Ovary (tissue), 3 donors: ENCODE measurements around the gene CEP164.

Source experiments
- EP300 ChIP-seq: sonication (generic); formaldehyde crosslinking; IDR thresholded peaks from one replicate; pipeline ENCODE4 v1.6.1; 2017; ENCODE audit warnings: antibody characterized with exemption
- POLR2A ChIP-seq: fragments of 450-650 bp; IDR thresholded peaks from one replicate; pipeline ENCODE4 v1.6.1; 2017; ENCODE audit warnings: antibody characterized with exemption, mild to moderate bottlenecking, moderate library complexity
- TF ChIP-seq, protein P1 (sequence below), 3 donors: fragments of 450-650 bp in 2 of 3; fragments of 200-600 bp in 1 of 3; IDR thresholded peaks; one replicate each; pipeline versions ENCODE4 v1.5.1 to v1.8.0; 2016 to 2022; ENCODE audit warnings: antibody characterized with exemption in 3 of 3, mild to moderate bottlenecking in 1 of 3
- donor health status: DM: no; HTN: no; CAD: no.

DNA sequence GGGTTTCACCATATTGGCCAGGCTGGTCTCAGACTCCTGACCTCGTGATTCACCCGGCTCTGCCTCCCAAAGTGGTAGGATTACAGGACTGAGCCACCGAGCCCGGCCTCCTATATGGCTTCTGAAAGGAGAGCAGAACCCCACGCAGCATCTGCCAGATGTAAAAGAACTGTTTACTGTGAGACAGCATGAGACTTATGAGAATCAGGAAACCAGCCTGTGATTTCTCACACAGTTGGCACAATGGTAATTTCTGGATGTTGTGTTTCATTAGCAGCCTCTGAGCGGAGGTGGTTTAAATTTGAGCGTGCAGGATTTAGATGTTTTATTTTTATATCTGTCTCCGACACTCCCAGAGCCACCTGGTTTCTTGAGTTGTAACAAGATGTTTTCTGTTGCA, 33.8 kb downstream of the CEP164 start:
- TF ChIP-seq POLR2A: no peak
- TF ChIP-seq, protein P1, sequence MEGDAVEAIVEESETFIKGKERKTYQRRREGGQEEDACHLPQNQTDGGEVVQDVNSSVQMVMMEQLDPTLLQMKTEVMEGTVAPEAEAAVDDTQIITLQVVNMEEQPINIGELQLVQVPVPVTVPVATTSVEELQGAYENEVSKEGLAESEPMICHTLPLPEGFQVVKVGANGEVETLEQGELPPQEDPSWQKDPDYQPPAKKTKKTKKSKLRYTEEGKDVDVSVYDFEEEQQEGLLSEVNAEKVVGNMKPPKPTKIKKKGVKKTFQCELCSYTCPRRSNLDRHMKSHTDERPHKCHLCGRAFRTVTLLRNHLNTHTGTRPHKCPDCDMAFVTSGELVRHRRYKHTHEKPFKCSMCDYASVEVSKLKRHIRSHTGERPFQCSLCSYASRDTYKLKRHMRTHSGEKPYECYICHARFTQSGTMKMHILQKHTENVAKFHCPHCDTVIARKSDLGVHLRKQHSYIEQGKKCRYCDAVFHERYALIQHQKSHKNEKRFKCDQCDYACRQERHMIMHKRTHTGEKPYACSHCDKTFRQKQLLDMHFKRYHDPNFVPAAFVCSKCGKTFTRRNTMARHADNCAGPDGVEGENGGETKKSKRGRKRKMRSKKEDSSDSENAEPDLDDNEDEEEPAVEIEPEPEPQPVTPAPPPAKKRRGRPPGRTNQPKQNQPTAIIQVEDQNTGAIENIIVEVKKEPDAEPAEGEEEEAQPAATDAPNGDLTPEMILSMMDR (IDR thresholded peaks at IDR 0.05): no peak
- no peak for TF ChIP-seq EP300
